ENCODE data around the gene SH3RF1.

- TF ChIP-seq, protein P1, sequence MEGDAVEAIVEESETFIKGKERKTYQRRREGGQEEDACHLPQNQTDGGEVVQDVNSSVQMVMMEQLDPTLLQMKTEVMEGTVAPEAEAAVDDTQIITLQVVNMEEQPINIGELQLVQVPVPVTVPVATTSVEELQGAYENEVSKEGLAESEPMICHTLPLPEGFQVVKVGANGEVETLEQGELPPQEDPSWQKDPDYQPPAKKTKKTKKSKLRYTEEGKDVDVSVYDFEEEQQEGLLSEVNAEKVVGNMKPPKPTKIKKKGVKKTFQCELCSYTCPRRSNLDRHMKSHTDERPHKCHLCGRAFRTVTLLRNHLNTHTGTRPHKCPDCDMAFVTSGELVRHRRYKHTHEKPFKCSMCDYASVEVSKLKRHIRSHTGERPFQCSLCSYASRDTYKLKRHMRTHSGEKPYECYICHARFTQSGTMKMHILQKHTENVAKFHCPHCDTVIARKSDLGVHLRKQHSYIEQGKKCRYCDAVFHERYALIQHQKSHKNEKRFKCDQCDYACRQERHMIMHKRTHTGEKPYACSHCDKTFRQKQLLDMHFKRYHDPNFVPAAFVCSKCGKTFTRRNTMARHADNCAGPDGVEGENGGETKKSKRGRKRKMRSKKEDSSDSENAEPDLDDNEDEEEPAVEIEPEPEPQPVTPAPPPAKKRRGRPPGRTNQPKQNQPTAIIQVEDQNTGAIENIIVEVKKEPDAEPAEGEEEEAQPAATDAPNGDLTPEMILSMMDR (IDR thresholded peaks at IDR 0.05) = no peak
- TF ChIP-seq POLR2A (IDR thresholded peaks at IDR 0.05) (no peak), EP300 (IDR thresholded peaks at IDR 0.05) (no peak)
These were observed 185.8 kb downstream of the SH3RF1 start for GRCh38 chr4:169084954-169085353.

Measured in sigmoid colon (tissue), 4 donors.